CD4-positive, alpha-beta memory T cell (primary cell): ENCODE data around the gene NEO1. TPM values are rescaled to one million over a fixed set of nuclear protein-coding genes. Genes with fewer than 3 reads are reported as not detected.
"Not testable (repeated sequence)": the region's sequence is repeated elsewhere in the genome, so short reads cannot be mapped to it uniquely, and the experiment has no call there.

ENCODE experiments used
- CTCF ChIA-PET: fragments of 350-600 bp; sonication (Branson Sonifier 250); formaldehyde crosslinking; loops from one replicate; lab custom pipeline; 2021; ENCODE audit warnings: inconsistent platforms; ENCODE audit not compliant: partially characterized antibody; lab: Charles Lee
- POLR2A ChIA-PET: fragments of 350-600 bp; sonication (Branson Sonifier 250); formaldehyde crosslinking; loops from one replicate; lab custom pipeline; 2021; ENCODE audit not compliant: partially characterized antibody; lab: Charles Lee
- DNase-seq, 5 donors: peaks; one replicate each; pipeline versions ENCODE4 v3.0.0 to v3.0.0-alpha.2; 2020 to 2022; ENCODE audit warnings: mixed read lengths in 1 of 5
- H3K27ac ChIP-seq: one replicate; pipeline ENCODE4 v1.7.0; 2013; ENCODE audit warnings: low read depth, low read length
- H3K27me3 ChIP-seq: 2 replicates; pipeline ENCODE4 v1.7.0; 2013; ENCODE audit warnings: mild to moderate bottlenecking, low read length, moderate library complexity; ENCODE audit not compliant: insufficient read depth
- H3K36me3 ChIP-seq: 2 replicates; pipeline ENCODE4 v1.7.0; 2013; ENCODE audit warnings: mild to moderate bottlenecking, low read length, moderate library complexity; ENCODE audit not compliant: insufficient read depth
- H3K4me1 ChIP-seq: 2 replicates; pipeline ENCODE4 v1.7.0; 2013; ENCODE audit warnings: mild to moderate bottlenecking, low read length, moderate library complexity; ENCODE audit not compliant: insufficient read depth
- H3K4me3 ChIP-seq, 2 donors: one replicate each; pipeline ENCODE4 v1.7.0; 2013; ENCODE audit warnings: low read length in 2 of 2, mild to moderate bottlenecking in 1 of 2
- H3K9me3 ChIP-seq, 2 donors: one replicate each; pipeline ENCODE4 v1.7.0; 2013; ENCODE audit warnings: low read length in 2 of 2, control low read depth in 1 of 2; ENCODE audit not compliant: control insufficient read depth in 1 of 2
- H3K27ac Mint-ChIP-seq, 7 donors: one replicate each; pipeline ENCODE4 v1.8.0; 2020 to 2021; ENCODE audit warnings: mixed read lengths in 7 of 7, mild to moderate bottlenecking in 6 of 7, inconsistent platforms in 3 of 7, moderate library complexity in 3 of 7
- H3K27me3 Mint-ChIP-seq, 2 donors: one replicate each; pipeline ENCODE4 v1.8.0; 2020 to 2021; ENCODE audit warnings: mixed read lengths in 2 of 2
- H3K36me3 Mint-ChIP-seq, 2 donors: one replicate each; pipeline ENCODE4 v1.8.0; 2020 to 2021; ENCODE audit warnings: mixed read lengths in 2 of 2, inconsistent platforms in 1 of 2, mild to moderate bottlenecking in 1 of 2
- H3K4me1 Mint-ChIP-seq, 4 donors: one replicate each; pipeline ENCODE4 v1.8.0; 2020 to 2021; ENCODE audit warnings: mixed read lengths in 4 of 4, mild to moderate bottlenecking in 1 of 4
- H3K4me3 Mint-ChIP-seq, 8 donors: one replicate each; pipeline ENCODE4 v1.8.0; 2020 to 2021; ENCODE audit warnings: mixed read lengths in 8 of 8, mild to moderate bottlenecking in 7 of 8, moderate library complexity in 6 of 8, inconsistent platforms in 3 of 8
- H3K9me3 Mint-ChIP-seq, 8 donors: one replicate each; pipeline ENCODE4 v1.8.0; 2020 to 2021; ENCODE audit warnings: mixed read lengths in 8 of 8, mild to moderate bottlenecking in 5 of 8, inconsistent platforms in 3 of 8, moderate library complexity in 1 of 8
- intact Hi-C: fragments of 100-400 bp; cut with micrococcal nuclease; formaldehyde crosslinking; loops from one replicate; pipeline ENCODE4 v1.15.1; 2023
- polyA plus RNA-seq, 2 donors: library from polyadenylated mRNA; unstranded; fragments of 300-500 nt; fragmentation: Illumina TruSeq; gene quantifications; one replicate each; pipeline ENCODE4 v1.2.3, GENCODE V29; 2021
- total RNA-seq, 2 experiments: library from RNA; stranded (reverse); gene quantifications; one replicate each; pipeline ENCODE4 v1.2.3, GENCODE V29; 2021

The NEO1 gene
- total and polyA plus RNA-seq, 4 experiments from 2014 or later = 1.9 to 15.7 (median 9.3) TPM

DNA sequence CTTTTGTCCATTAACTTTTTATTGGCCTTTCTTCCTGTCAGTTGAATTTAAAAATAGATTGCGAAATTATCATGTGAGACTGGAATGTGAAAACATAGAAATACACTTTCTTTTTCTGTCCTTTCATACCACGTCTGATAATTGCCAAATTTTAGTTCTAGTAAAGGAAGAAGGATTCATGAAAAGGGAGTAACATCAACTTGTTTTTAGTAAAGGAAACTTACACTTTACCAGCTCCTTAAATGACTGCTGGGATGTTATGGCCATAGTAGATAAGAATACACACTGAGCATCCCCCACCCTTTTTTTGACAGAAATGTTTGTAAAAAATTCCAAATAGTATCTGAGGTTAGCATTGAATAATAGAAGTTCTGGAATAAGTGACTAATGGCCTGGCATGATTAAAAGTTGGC, 137.9 kb downstream of the NEO1 start:
- H3K9me3 Mint-ChIP-seq = peaks cover 0 to 5% (median under 1%) of the 10 kb centered on the region in 8 donors
- no peaks in the 10 kb centered on the region for H3K9me3 ChIP-seq
- H3K4me3 Mint-ChIP-seq = no peak overlapping the region
- no peaks in the 10 kb centered on the region for H3K4me1 ChIP-seq
- ChIA-PET CTCF (no interaction called here), POLR2A (no interaction called here)
- DNase-seq = no peak
- no peaks in the 10 kb centered on the region for H3K4me1 Mint-ChIP-seq
- H3K27ac Mint-ChIP-seq = no peak overlapping the region
- H3K27me3 ChIP-seq = no peaks in the 10 kb centered on the region
- intact Hi-C loops = no loop called here
- H3K27me3 Mint-ChIP-seq = no peaks in the 10 kb centered on the region
- no peak overlapping the region for H3K4me3 ChIP-seq
- H3K36me3 ChIP-seq = no peaks in the 10 kb centered on the region
- no peak overlapping the region for H3K27ac ChIP-seq
- H3K36me3 Mint-ChIP-seq = peaks cover 0 to 18% of the 10 kb centered on the region in 2 donors

- POLR2A ChIA-PET = no interaction called here
- Mint-ChIP-seq H3K27ac (no peak overlapping the region), H3K36me3 (peaks cover 0 to 20% of the 10 kb centered on the region in 2 donors), H3K4me1 (peaks cover 5 to 11% (median 9%) of the 10 kb centered on the region in 4 donors), H3K9me3 (no peaks in the 10 kb centered on the region), H3K4me3 (no peak overlapping the region), H3K27me3 (no peaks in the 10 kb centered on the region)
- no peaks in the 10 kb centered on the region for H3K9me3 ChIP-seq
- intact Hi-C loops = no loop called here
- H3K36me3 ChIP-seq = no peaks in the 10 kb centered on the region
- H3K27me3 ChIP-seq = no peaks in the 10 kb centered on the region
- DNase-seq = no peak
- no peak overlapping the region for H3K4me3 ChIP-seq
- H3K4me1 ChIP-seq = peaks cover 6% of the 10 kb centered on the region
- no peak overlapping the region for H3K27ac ChIP-seq
- CTCF ChIA-PET = interaction anchor here (1.6 kb wide), 1 partner anchor 46 kb away, joined by 3 read pairs; no protein-coding TSS in a partner anchor
These were observed 142.9 kb downstream of the NEO1 start for GRCh38 chr15:73195166-73195565.

DNA sequence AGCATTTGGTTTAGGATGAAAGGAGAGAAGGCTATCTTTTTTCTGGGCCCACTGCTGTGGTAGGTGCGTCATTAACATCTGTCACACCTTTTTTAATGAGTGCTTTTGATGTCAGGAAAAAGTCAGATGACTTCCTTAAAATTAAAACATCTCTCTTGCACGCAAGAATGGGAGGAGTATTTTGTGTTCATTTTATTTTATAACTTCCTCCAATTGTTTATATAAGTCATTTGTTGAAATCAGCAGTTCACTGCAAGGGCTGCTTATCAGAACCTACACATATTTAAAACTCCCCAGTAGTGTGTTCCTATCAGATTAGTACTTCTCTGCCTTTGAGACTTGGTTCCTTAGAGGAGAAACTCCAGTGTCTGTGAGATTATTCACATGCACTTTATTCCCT, 143.8 kb downstream of the NEO1 start:
- H3K27me3 ChIP-seq = no peaks in the 10 kb centered on the region
- Mint-ChIP-seq H3K4me3 (no peak overlapping the region), H3K27ac (peak overlapping the region in 1 of 7 donors; percentile 43), H3K4me1 (peaks cover 5 to 11% (median 9%) of the 10 kb centered on the region in 4 donors), H3K9me3 (peaks cover 0 to 1% (median 0%) of the 10 kb centered on the region in 8 donors), H3K36me3 (peaks cover 2 to 24% of the 10 kb centered on the region in 2 donors), H3K27me3 (no peaks in the 10 kb centered on the region)
- ChIA-PET POLR2A (no interaction called here), CTCF (no interaction called here)
- H3K4me1 ChIP-seq = peaks cover 6% of the 10 kb centered on the region
- peak in 2 of 5 donors; percentile 0 to 19 for DNase-seq
- no peak overlapping the region for H3K27ac ChIP-seq
- no peaks in the 10 kb centered on the region for H3K36me3 ChIP-seq
- no peaks in the 10 kb centered on the region for H3K9me3 ChIP-seq
- no peak overlapping the region for H3K4me3 ChIP-seq
- intact Hi-C loops = no loop called here

- Histone ChIP-seq H3K4me3 (no peak overlapping the region), H3K36me3 (no peaks in the 10 kb centered on the region), H3K4me1 (peaks cover 6% of the 10 kb centered on the region), H3K27me3 (no peaks in the 10 kb centered on the region), H3K27ac (no peak overlapping the region), H3K9me3 (no peaks in the 10 kb centered on the region)
- Mint-ChIP-seq H3K27me3 (no peaks in the 10 kb centered on the region), H3K4me1 (peaks cover 5 to 11% (median 9%) of the 10 kb centered on the region in 4 donors), H3K9me3 (peaks cover 0 to 22% (median 14%) of the 10 kb centered on the region in 8 donors), H3K27ac (no peak overlapping the region), H3K4me3 (no peak overlapping the region), H3K36me3 (peaks cover 5 to 42% of the 10 kb centered on the region in 2 donors)
- POLR2A ChIA-PET = no interaction called here
- no peak for DNase-seq
- CTCF ChIA-PET = interaction anchor here (1.3 kb wide), 1 partner anchor 10 kb away, joined by 3 read pairs; no protein-coding TSS in a partner anchor
- intact Hi-C loops = no loop called here
These were observed 148.1 kb downstream of the NEO1 start for GRCh38 chr15:73200339-73200738.

DNA sequence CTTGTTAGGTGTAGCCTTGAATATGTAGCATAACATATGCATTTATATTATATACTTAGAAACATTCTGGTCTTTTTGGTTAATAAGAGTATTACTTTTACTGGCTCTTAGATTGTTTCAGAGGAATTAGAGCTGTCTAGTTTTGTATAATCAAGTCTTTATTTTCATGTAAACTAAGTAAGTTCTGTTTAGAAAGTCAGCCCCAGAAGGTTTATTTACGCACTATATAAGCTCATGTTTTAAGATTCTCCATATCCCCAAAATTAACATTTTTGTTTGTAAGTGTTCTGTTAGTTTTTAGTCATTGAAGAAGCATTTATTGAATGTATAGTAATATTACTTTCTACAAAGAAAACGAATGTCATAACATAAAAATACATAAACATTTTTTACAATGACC, 158.4 kb downstream of the NEO1 start:
- Mint-ChIP-seq H3K27ac (no peak overlapping the region), H3K9me3 (peaks cover 0 to 11% (median 2%) of the 10 kb centered on the region in 8 donors), H3K4me1 (no peaks in the 10 kb centered on the region), H3K27me3 (no peaks in the 10 kb centered on the region), H3K4me3 (no peak overlapping the region), H3K36me3 (peaks cover 7 to 21% of the 10 kb centered on the region in 2 donors)
- ChIA-PET POLR2A (no interaction called here), CTCF (interaction anchor here (1.0 to 1.5 kb wide), 2 partner anchors 11 to 53 kb away, joined by 3 read pairs; no protein-coding TSS in a partner anchor)
- Histone ChIP-seq H3K36me3 (no peaks in the 10 kb centered on the region), H3K4me3 (no peak overlapping the region), H3K27ac (no peak overlapping the region), H3K4me1 (no peaks in the 10 kb centered on the region), H3K9me3 (no peaks in the 10 kb centered on the region), H3K27me3 (no peaks in the 10 kb centered on the region)
- intact Hi-C loops = no loop called here
- no peak for DNase-seq

DNA sequence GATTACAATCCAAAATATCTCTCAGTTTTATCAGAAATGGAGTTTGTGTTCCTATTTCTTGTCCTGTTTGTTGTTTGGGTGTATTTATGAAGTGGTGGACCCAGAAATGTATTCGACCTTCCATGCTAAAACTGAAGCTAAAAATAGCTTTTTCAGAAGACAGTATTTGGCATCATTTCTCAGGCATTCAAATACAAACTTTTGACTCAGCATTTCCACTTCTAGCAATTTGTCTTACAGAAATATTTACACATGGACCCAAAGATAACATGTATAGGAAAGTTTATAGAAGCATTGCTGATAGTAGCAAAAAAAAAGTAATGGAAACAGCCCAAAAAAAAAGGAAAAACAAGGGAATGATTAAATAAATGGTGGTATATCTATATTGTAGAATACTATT, 160.2 kb downstream of the NEO1 start:
- Histone ChIP-seq H3K27me3 (no peaks in the 10 kb centered on the region), H3K9me3 (no peaks in the 10 kb centered on the region), H3K27ac (no peak overlapping the region), H3K4me3 (no peak overlapping the region), H3K4me1 (no peaks in the 10 kb centered on the region), H3K36me3 (no peaks in the 10 kb centered on the region)
- Mint-ChIP-seq H3K36me3 (peaks cover 5 to 11% of the 10 kb centered on the region in 2 donors), H3K27ac (no peak overlapping the region), H3K27me3 (no peaks in the 10 kb centered on the region), H3K4me3 (no peak overlapping the region), H3K4me1 (no peaks in the 10 kb centered on the region), H3K9me3 (peaks cover 0 to 13% (median 3%) of the 10 kb centered on the region in 8 donors)
- no peak for DNase-seq
- ChIA-PET CTCF (no interaction called here), POLR2A (no interaction called here)
- intact Hi-C loops = no loop called here

- H3K27me3 ChIP-seq, POLR2A ChIA-PET, CTCF ChIA-PET, intact Hi-C loops, H3K4me3 Mint-ChIP-seq, H3K4me3 ChIP-seq, H3K27ac ChIP-seq, H3K9me3 ChIP-seq, H3K36me3 ChIP-seq, H3K4me1 ChIP-seq, H3K27me3 Mint-ChIP-seq: not testable (repeated sequence)
- peak in 3 of 5 donors; percentile 21 to 47 (median 22) for DNase-seq
- peak overlapping the region in 1 of 7 donors; percentile 75 for H3K27ac Mint-ChIP-seq
- peaks cover 2 to 22% (median 7%) of the 10 kb centered on the region in 4 donors for H3K4me1 Mint-ChIP-seq
- peaks cover 1 to 12% of the 10 kb centered on the region in 2 donors for H3K36me3 Mint-ChIP-seq
- peaks cover 0 to 11% (median 3%) of the 10 kb centered on the region in 8 donors for H3K9me3 Mint-ChIP-seq
These were observed 169.2 kb downstream of the NEO1 start for GRCh38 chr15:73221450-73221849.
